ENCODE results near the gene ZFP36L1.
A peak's percentile ranks its signal among the peaks of the same experiment; 100 is the strongest.

The ZFP36L1 gene

GRCh38 chr14:68757618-68758081, 35.2 kb downstream of the ZFP36L1 start:
- Histone ChIP-seq H3K9me2 (replicated peaks; ENCODE audit: low read depth, low read length) (no peaks in the 10 kb centered on the region), H3K36me3 (ENCODE audit: insufficient read depth, low read length) (no peaks in the 10 kb centered on the region), H3K4me3 (ENCODE audit: low read length, poor library complexity, severe bottlenecking) (peak overlapping the region; percentile 43), H3F3A (ENCODE audit: low read depth) (no peaks in the 10 kb centered on the region), H3K9me3 (ENCODE audit: insufficient read depth, low read depth, low read length) (no peaks in the 10 kb centered on the region), H4K20me1 (ENCODE audit: insufficient read depth, low read length, poor library complexity, severe bottlenecking) (no peaks in the 10 kb centered on the region), H3K4me1 (ENCODE audit: insufficient read depth, low read length, poor library complexity, severe bottlenecking) (peaks cover 52% of the 10 kb centered on the region), H3K27me3 (ENCODE audit: insufficient read depth, low read length, poor library complexity, severe bottlenecking) (no peaks in the 10 kb centered on the region), H2AFZ (ENCODE audit: low read length) (peak overlapping the region; percentile 15; the same call in 1 of the 2 replicates), H3K4me2 (ENCODE audit: low read depth, low read length, poor library complexity, severe bottlenecking) (peak overlapping the region; percentile 55), H3K79me2 (ENCODE audit: insufficient read depth, low read length) (no peaks in the 10 kb centered on the region), H3K9ac (ENCODE audit: low read depth, low read length, poor library complexity, severe bottlenecking) (peak overlapping the region; percentile 34)
- no peak for TF ChIP-seq CTCF (conservative IDR thresholded peaks at IDR 0.05; ENCODE audit: low read length)
- TF ChIP-seq EZH2phosphoT487 (IDR thresholded peaks at IDR 0.05; ENCODE audit: borderline replicate concordance), result no peak

GRCh38 chr14:68756734-68757133, 36.1 kb downstream of the ZFP36L1 start:
- peaks cover 52% of the 10 kb centered on the region for H3K4me1 ChIP-seq (ENCODE audit: insufficient read depth, low read length, poor library complexity, severe bottlenecking)

DNA sequence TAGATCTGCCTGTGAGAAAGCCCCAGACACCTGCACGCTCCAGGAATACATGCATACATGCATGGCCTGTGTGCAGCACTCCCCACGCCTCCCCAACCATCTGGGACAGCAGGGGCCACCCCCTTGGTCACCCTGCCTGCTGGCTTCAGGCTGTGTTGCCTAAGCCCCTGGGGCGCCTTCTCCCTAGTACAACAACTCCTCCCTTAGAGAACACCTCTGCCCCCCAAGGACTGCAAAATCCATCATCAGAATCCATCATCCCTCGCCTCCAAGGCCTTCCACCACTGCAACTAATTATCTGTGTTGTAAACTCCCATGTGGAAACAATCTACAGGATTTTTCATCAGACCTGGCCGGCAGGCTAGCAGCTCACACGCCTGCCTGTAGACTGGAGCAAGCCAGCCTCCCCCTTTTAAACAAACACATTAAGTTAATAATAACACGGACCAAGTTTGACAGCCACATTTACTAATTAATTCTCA, 36.8 kb downstream of the ZFP36L1 start:
- H3K27me3 ChIP-seq (ENCODE audit: insufficient read depth, low read length, poor library complexity, severe bottlenecking), result no peaks in the 10 kb centered on the region
- H3K79me2 ChIP-seq (ENCODE audit: insufficient read depth, low read length), result no peaks in the 10 kb centered on the region
- H3K36me3 ChIP-seq (ENCODE audit: insufficient read depth, low read length), result no peaks in the 10 kb centered on the region
- no peak overlapping the region for H3K9ac ChIP-seq (ENCODE audit: low read depth, low read length, poor library complexity, severe bottlenecking)
- H2AFZ ChIP-seq (ENCODE audit: low read length), result no peak overlapping the region
- H3K4me3 ChIP-seq (ENCODE audit: low read length, poor library complexity, severe bottlenecking), result no peak overlapping the region
- no peak for TF ChIP-seq CTCF (conservative IDR thresholded peaks at IDR 0.05; ENCODE audit: low read length)
- no peak for TF ChIP-seq EZH2phosphoT487 (IDR thresholded peaks at IDR 0.05; ENCODE audit: borderline replicate concordance)
- H3K9me3 ChIP-seq (ENCODE audit: insufficient read depth, low read depth, low read length), result no peaks in the 10 kb centered on the region
- H3F3A ChIP-seq (ENCODE audit: low read depth), result no peaks in the 10 kb centered on the region
- no peaks in the 10 kb centered on the region for H4K20me1 ChIP-seq (ENCODE audit: insufficient read depth, low read length, poor library complexity, severe bottlenecking)
- H3K9me2 ChIP-seq (replicated peaks; ENCODE audit: low read depth, low read length), result no peaks in the 10 kb centered on the region
- H3K4me2 ChIP-seq (ENCODE audit: low read depth, low read length, poor library complexity, severe bottlenecking), result peak overlapping the region; percentile 55
- H3K4me1 ChIP-seq (ENCODE audit: insufficient read depth, low read length, poor library complexity, severe bottlenecking), result peaks cover 52% of the 10 kb centered on the region

More at GRCh38 chr14:68756734-68757133, 36.1 kb downstream of the ZFP36L1 start:
- Histone ChIP-seq H3K9me3 (ENCODE audit: insufficient read depth, low read depth, low read length) (no peaks in the 10 kb centered on the region), H3K9me2 (replicated peaks; ENCODE audit: low read depth, low read length) (no peaks in the 10 kb centered on the region), H3K36me3 (ENCODE audit: insufficient read depth, low read length) (no peaks in the 10 kb centered on the region), H4K20me1 (ENCODE audit: insufficient read depth, low read length, poor library complexity, severe bottlenecking) (no peaks in the 10 kb centered on the region), H3K9ac (ENCODE audit: low read depth, low read length, poor library complexity, severe bottlenecking) (peak overlapping the region; percentile 34), H3K4me2 (ENCODE audit: low read depth, low read length, poor library complexity, severe bottlenecking) (peak overlapping the region; percentile 55), H3F3A (ENCODE audit: low read depth) (no peaks in the 10 kb centered on the region), H3K79me2 (ENCODE audit: insufficient read depth, low read length) (no peaks in the 10 kb centered on the region), H3K4me3 (ENCODE audit: low read length, poor library complexity, severe bottlenecking) (no peak overlapping the region), H3K27me3 (ENCODE audit: insufficient read depth, low read length, poor library complexity, severe bottlenecking) (no peaks in the 10 kb centered on the region), H2AFZ (ENCODE audit: low read length) (no peak overlapping the region)
- no peak for TF ChIP-seq EZH2phosphoT487 (IDR thresholded peaks at IDR 0.05; ENCODE audit: borderline replicate concordance)
- TF ChIP-seq CTCF (conservative IDR thresholded peaks at IDR 0.05; ENCODE audit: low read length), result no peak

Data from Loucy (cell line).